Activated CD8-positive, alpha-beta T cell treated with anti-CD3 and anti-CD28 coated beads, Interleukin-2, amount 10 ng/mL, durations not matched to agents 7 days and 5 days (primary cell): ENCODE measurements around the gene ACYP2. TPM values are rescaled to one million over a fixed set of nuclear protein-coding genes. Genes with fewer than 3 reads are reported as not detected.

Experiments
- ATAC-seq: fragments of 150-1000 bp; cut with Tn5 transposase; one replicate; pipeline ENCODE4 v1.10.0; 2021; ENCODE audit warnings: moderate library complexity
- CTCF ChIA-PET: fragments of 350-600 bp; sonication (Branson Sonifier 250); formaldehyde crosslinking; loops from one replicate; lab custom pipeline; 2021; ENCODE audit warnings: antibody characterized with exemption; lab: Charles Lee
- POLR2A ChIA-PET: fragments of 350-600 bp; sonication (Branson Sonifier 250); formaldehyde crosslinking; loops from one replicate; lab custom pipeline; 2021; ENCODE audit warnings: antibody characterized with exemption; lab: Charles Lee
- DNase-seq: peaks from one replicate; pipeline ENCODE4 v3.0.0-alpha.2; 2020
- H3K27ac Mint-ChIP-seq: one replicate; pipeline ENCODE4 v1.8.0; 2021; ENCODE audit warnings: mild to moderate bottlenecking, mixed read lengths
- H3K27me3 Mint-ChIP-seq: one replicate; pipeline ENCODE4 v1.8.0; 2021; ENCODE audit warnings: low read depth, mixed read lengths
- H3K36me3 Mint-ChIP-seq: one replicate; pipeline ENCODE4 v1.8.0; 2021; ENCODE audit warnings: low read depth, mixed read lengths
- H3K4me1 Mint-ChIP-seq: one replicate; pipeline ENCODE4 v1.8.0; 2021; ENCODE audit warnings: low read depth, mixed read lengths
- H3K4me3 Mint-ChIP-seq: one replicate; pipeline ENCODE4 v1.8.0; 2021; ENCODE audit warnings: mild to moderate bottlenecking, mixed read lengths
- H3K9me3 Mint-ChIP-seq: one replicate; pipeline ENCODE4 v1.8.0; 2022; ENCODE audit warnings: mixed read lengths; ENCODE audit not compliant: insufficient read depth
- total RNA-seq, 2 experiments: library from RNA; stranded (reverse); gene quantifications; one replicate each; pipeline ENCODE4 v1.2.3, GENCODE V29; 2021

Gene ACYP2
- total RNA-seq, 2 experiments from 2014 or later = 9.0 to 9.6 TPM

GRCh38 chr2:54166121-54166773 is 50.8 kb downstream of the ACYP2 start:
- DNase-seq = no peak
- H3K27me3 Mint-ChIP-seq = no peaks in the 10 kb centered on the region
- H3K4me3 Mint-ChIP-seq = no peak overlapping the region
- no peaks in the 10 kb centered on the region for H3K4me1 Mint-ChIP-seq
- no peaks in the 10 kb centered on the region for H3K36me3 Mint-ChIP-seq
- H3K27ac Mint-ChIP-seq = no peak overlapping the region
- no peak for ATAC-seq
- CTCF ChIA-PET = no interaction called here
- no peaks in the 10 kb centered on the region for H3K9me3 Mint-ChIP-seq
- POLR2A ChIA-PET = no interaction called here

GRCh38 chr2:54176577-54176976 is 61.2 kb downstream of the ACYP2 start:
- H3K4me1 Mint-ChIP-seq = no peaks in the 10 kb centered on the region
- H3K27me3 Mint-ChIP-seq = no peaks in the 10 kb centered on the region
- no peak overlapping the region for H3K4me3 Mint-ChIP-seq
- ChIA-PET POLR2A (no interaction called here), CTCF (interaction anchor here (1.2 kb wide), 1 partner anchor 70 kb away, joined by 3 read pairs; no protein-coding TSS in a partner anchor)
- H3K36me3 Mint-ChIP-seq = no peaks in the 10 kb centered on the region
- ATAC-seq (no peak), DNase-seq (no peak)
- no peak overlapping the region for H3K27ac Mint-ChIP-seq
- H3K9me3 Mint-ChIP-seq = no peaks in the 10 kb centered on the region

- DNase-seq (no peak), ATAC-seq (no peak)
- no peaks in the 10 kb centered on the region for H3K36me3 Mint-ChIP-seq
- H3K4me3 Mint-ChIP-seq = no peak overlapping the region
- no peaks in the 10 kb centered on the region for H3K4me1 Mint-ChIP-seq
- no peak overlapping the region for H3K27ac Mint-ChIP-seq
- no peaks in the 10 kb centered on the region for H3K27me3 Mint-ChIP-seq
- ChIA-PET POLR2A (no interaction called here), CTCF (no interaction called here)
- H3K9me3 Mint-ChIP-seq = no peaks in the 10 kb centered on the region
Observed at GRCh38 chr2:54183281-54183680, 67.9 kb downstream of the ACYP2 start.

- POLR2A ChIA-PET = no interaction called here
- H3K27me3 Mint-ChIP-seq = no peaks in the 10 kb centered on the region
- H3K4me3 Mint-ChIP-seq = no peak overlapping the region
Observed at GRCh38 chr2:54183972-54184371, 68.6 kb downstream of the ACYP2 start.

GRCh38 chr2:54185105-54185504 is 69.7 kb downstream of the ACYP2 start:
- Mint-ChIP-seq H3K36me3 (no peaks in the 10 kb centered on the region), H3K9me3 (no peaks in the 10 kb centered on the region), H3K27ac (no peak overlapping the region), H3K4me1 (no peaks in the 10 kb centered on the region), H3K27me3 (no peaks in the 10 kb centered on the region), H3K4me3 (no peak overlapping the region)
- ATAC-seq (no peak), DNase-seq (no peak)
- CTCF ChIA-PET = no interaction called here
- POLR2A ChIA-PET = no interaction called here

More at GRCh38 chr2:54183972-54184371, 68.6 kb downstream of the ACYP2 start:
- Mint-ChIP-seq H3K4me1 (no peaks in the 10 kb centered on the region), H3K36me3 (no peaks in the 10 kb centered on the region), H3K9me3 (no peaks in the 10 kb centered on the region), H3K27ac (no peak overlapping the region)
- no peak for DNase-seq
- ATAC-seq = no peak
- CTCF ChIA-PET = no interaction called here

- Mint-ChIP-seq H3K9me3 (no peaks in the 10 kb centered on the region), H3K4me3 (no peak overlapping the region), H3K27ac (no peak overlapping the region), H3K36me3 (no peaks in the 10 kb centered on the region), H3K4me1 (no peaks in the 10 kb centered on the region), H3K27me3 (no peaks in the 10 kb centered on the region)
- ATAC-seq = no peak
- ChIA-PET CTCF (no interaction called here), POLR2A (no interaction called here)
- DNase-seq = no peak
Observed at GRCh38 chr2:54187331-54187730, 71.9 kb downstream of the ACYP2 start.

GRCh38 chr2:54189539-54189938 is 74.1 kb downstream of the ACYP2 start:
- no peaks in the 10 kb centered on the region for H3K27me3 Mint-ChIP-seq
- ChIA-PET CTCF (no interaction called here), POLR2A (no interaction called here)
- no peak overlapping the region for H3K27ac Mint-ChIP-seq
- no peaks in the 10 kb centered on the region for H3K36me3 Mint-ChIP-seq
- no peaks in the 10 kb centered on the region for H3K9me3 Mint-ChIP-seq
- ATAC-seq = no peak
- no peak overlapping the region for H3K4me3 Mint-ChIP-seq
- H3K4me1 Mint-ChIP-seq = no peaks in the 10 kb centered on the region
- DNase-seq = no peak

GRCh38 chr2:54191361-54192135 is 76.1 kb downstream of the ACYP2 start:
- no peak overlapping the region for H3K27ac Mint-ChIP-seq
- H3K27me3 Mint-ChIP-seq = no peaks in the 10 kb centered on the region
- no peaks in the 10 kb centered on the region for H3K4me1 Mint-ChIP-seq
- ATAC-seq = no peak
- ChIA-PET POLR2A (no interaction called here), CTCF (no interaction called here)
- no peaks in the 10 kb centered on the region for H3K36me3 Mint-ChIP-seq
- H3K4me3 Mint-ChIP-seq = no peak overlapping the region
- no peak for DNase-seq
- no peaks in the 10 kb centered on the region for H3K9me3 Mint-ChIP-seq

- Mint-ChIP-seq H3K27ac (no peak overlapping the region), H3K36me3 (no peaks in the 10 kb centered on the region), H3K4me3 (no peak overlapping the region), H3K9me3 (no peaks in the 10 kb centered on the region), H3K27me3 (no peaks in the 10 kb centered on the region), H3K4me1 (no peaks in the 10 kb centered on the region)
- no peak for DNase-seq
- no peak for ATAC-seq
- ChIA-PET POLR2A (no interaction called here), CTCF (interaction anchor here (0.6 to 0.9 kb wide), 2 partner anchors 301 to 589 kb away, joined by 3 read pairs; no protein-coding TSS in a partner anchor)
Observed at GRCh38 chr2:54194761-54195750, 79.6 kb downstream of the ACYP2 start.

- CTCF ChIA-PET = interaction anchor here (1.3 kb wide), 1 partner anchor 10 kb away, joined by 4 read pairs; no protein-coding TSS in a partner anchor
- ATAC-seq (no peak), DNase-seq (no peak)
- POLR2A ChIA-PET = no interaction called here
- no peak overlapping the region for H3K4me3 Mint-ChIP-seq
- no peaks in the 10 kb centered on the region for H3K36me3 Mint-ChIP-seq
- no peak overlapping the region for H3K27ac Mint-ChIP-seq
- no peaks in the 10 kb centered on the region for H3K9me3 Mint-ChIP-seq
- no peaks in the 10 kb centered on the region for H3K4me1 Mint-ChIP-seq
- no peaks in the 10 kb centered on the region for H3K27me3 Mint-ChIP-seq
Observed at GRCh38 chr2:54196646-54197045, 81.2 kb downstream of the ACYP2 start.

- ATAC-seq (no peak), DNase-seq (no peak)
- Mint-ChIP-seq H3K27ac (no peak overlapping the region), H3K27me3 (no peaks in the 10 kb centered on the region), H3K36me3 (no peaks in the 10 kb centered on the region), H3K4me1 (no peaks in the 10 kb centered on the region), H3K9me3 (no peaks in the 10 kb centered on the region), H3K4me3 (no peak overlapping the region)
- POLR2A ChIA-PET = no interaction called here
- CTCF ChIA-PET = no interaction called here
Observed at GRCh38 chr2:54204476-54204875, 89.1 kb downstream of the ACYP2 start.
